SU-DHL-6 (cell line): ENCODE data around the gene HOXD10.

ENCODE experiments used
- H2AFZ ChIP-seq: fragments of 200-600 bp; sonication (generic); 2 replicates; pipeline ENCODE4 v1.6.1; 2014; ENCODE audit warnings: low read depth, mild to moderate bottlenecking, moderate library complexity, mixed read lengths, antibody characterized with exemption, low read length; ENCODE audit not compliant: severe bottlenecking
- H3F3A ChIP-seq: fragments of 200-600 bp; shearing (Covaris generic); 2 replicates; pipeline ENCODE4 v1.6.0; 2016; ENCODE audit warnings: antibody characterized with exemption, mild to moderate bottlenecking; ENCODE audit not compliant: insufficient read depth
- H3K27ac ChIP-seq: fragments of 200-600 bp; sonication (generic); 2 replicates; pipeline ENCODE4 v1.5.1; 2016; ENCODE audit warnings: low read depth, mild to moderate bottlenecking, low read length, moderate library complexity, mixed read lengths
- H3K27me3 ChIP-seq: fragments of 200-600 bp; sonication (generic), shearing (Covaris generic); 2 replicates; pipeline ENCODE4 v1.6.0; 2014; ENCODE audit warnings: mild to moderate bottlenecking, low read length
- H3K36me3 ChIP-seq: fragments of 200-600 bp; sonication (generic); 2 replicates; pipeline ENCODE4 v1.6.1; 2014; ENCODE audit warnings: mild to moderate bottlenecking, low read length, mixed read lengths
- H3K4me2 ChIP-seq: fragments of 300-600, 200-600 bp; shearing (Covaris generic), sonication (generic); 2 replicates; pipeline ENCODE4 v1.6.0; 2014; ENCODE audit warnings: low read length, low read depth, mild to moderate bottlenecking; ENCODE audit not compliant: poor library complexity, severe bottlenecking
- H3K4me3 ChIP-seq: fragments of 200-600 bp; sonication (generic); 2 replicates; pipeline ENCODE4 v1.5.1; 2014; ENCODE audit warnings: antibody characterized with exemption, low read length, mild to moderate bottlenecking, mixed read lengths; ENCODE audit not compliant: insufficient read depth, poor library complexity, severe bottlenecking
- H3K79me2 ChIP-seq: fragments of 200-600 bp; sonication (generic); 2 replicates; pipeline ENCODE4 v1.6.1; 2014; ENCODE audit warnings: mild to moderate bottlenecking, low read length, moderate library complexity; ENCODE audit not compliant: insufficient read depth
- H3K9ac ChIP-seq: fragments of 200-600 bp; sonication (generic); 2 replicates; pipeline ENCODE4 v1.7.0; 2014; ENCODE audit warnings: mild to moderate bottlenecking, low read length
- H3K9me2 ChIP-seq: fragments of 200-600 bp; sonication (generic); replicated peaks from 2 replicates; pipeline ENCODE4 v1.6.1; 2014; ENCODE audit warnings: low read length; ENCODE audit not compliant: insufficient read depth
- H3K9me3 ChIP-seq: fragments of 200-600 bp; sonication (generic); 2 replicates; pipeline ENCODE4 v1.6.1; 2014; ENCODE audit warnings: low read length, mixed read lengths; ENCODE audit not compliant: insufficient read depth
- H4K20me1 ChIP-seq: fragments of 200-600 bp; sonication (generic); 2 replicates; pipeline ENCODE4 v1.6.1; 2014; ENCODE audit warnings: low read depth, mild to moderate bottlenecking, antibody characterized with exemption, low read length, moderate library complexity, mixed read lengths
- CTCF ChIP-seq: fragments of 200-600 bp; sonication (generic); IDR thresholded peaks from one replicate; pipeline ENCODE4 v1.5.1; 2017; ENCODE audit warnings: antibody characterized with exemption, mild to moderate bottlenecking, low read length, moderate library complexity; ENCODE audit not compliant: insufficient read depth, poor library complexity, severe bottlenecking
- EZH2phosphoT487 ChIP-seq: fragments of 200-600 bp; sonication (generic), shearing (Covaris generic); conservative IDR thresholded peaks from 2 replicates; pipeline ENCODE4 v1.6.1; 2018; ENCODE audit warnings: mild to moderate bottlenecking, antibody characterized with exemption, low read length, moderate library complexity, mixed read lengths

HOXD10 gene

GRCh38 chr2:176101216-176101830, 15.3 kb upstream of the HOXD10 start:
- Histone ChIP-seq H3K36me3 (no peaks in the 10 kb centered on the region), H3K27ac (no peak overlapping the region), H3K79me2 (no peaks in the 10 kb centered on the region), H3K27me3 (no peaks in the 10 kb centered on the region), H3K9me3 (no peaks in the 10 kb centered on the region), H2AFZ (no peak overlapping the region), H3K9ac (no peak overlapping the region), H3K9me2 (no peaks in the 10 kb centered on the region), H3K4me2 (no peak overlapping the region), H3K4me3 (no peak overlapping the region), H3F3A (no peaks in the 10 kb centered on the region), H4K20me1 (no peaks in the 10 kb centered on the region)
- no peak for TF ChIP-seq EZH2phosphoT487

GRCh38 chr2:176101842-176102241, 14.7 kb upstream of the HOXD10 start:
- no peak overlapping the region for H2AFZ ChIP-seq
- H3K79me2 ChIP-seq: no peaks in the 10 kb centered on the region
- H4K20me1 ChIP-seq: no peaks in the 10 kb centered on the region
- no peak overlapping the region for H3K9ac ChIP-seq
- H3K36me3 ChIP-seq: no peaks in the 10 kb centered on the region
- H3K9me3 ChIP-seq: no peaks in the 10 kb centered on the region
- no peaks in the 10 kb centered on the region for H3F3A ChIP-seq
- H3K4me3 ChIP-seq: no peak overlapping the region
- no peaks in the 10 kb centered on the region for H3K27me3 ChIP-seq
- TF ChIP-seq EZH2phosphoT487 (no peak), CTCF (no peak)
- no peaks in the 10 kb centered on the region for H3K9me2 ChIP-seq
- no peak overlapping the region for H3K4me2 ChIP-seq
- H3K27ac ChIP-seq: no peak overlapping the region

- Histone ChIP-seq H3F3A (no peaks in the 10 kb centered on the region), H3K9ac (no peak overlapping the region), H3K4me2 (no peak overlapping the region), H3K9me3 (no peaks in the 10 kb centered on the region), H2AFZ (no peak overlapping the region), H3K36me3 (no peaks in the 10 kb centered on the region), H3K9me2 (no peaks in the 10 kb centered on the region), H3K79me2 (no peaks in the 10 kb centered on the region), H3K27me3 (no peaks in the 10 kb centered on the region), H3K27ac (no peak overlapping the region), H4K20me1 (no peaks in the 10 kb centered on the region), H3K4me3 (no peak overlapping the region)
- TF ChIP-seq CTCF (no peak), EZH2phosphoT487 (no peak)
These were observed 14.2 kb upstream of the HOXD10 start for GRCh38 chr2:176102309-176102866.

GRCh38 chr2:176103194-176103593, 13.4 kb upstream of the HOXD10 start:
- Histone ChIP-seq H3K9ac (no peak overlapping the region), H3F3A (no peaks in the 10 kb centered on the region), H2AFZ (no peak overlapping the region), H3K9me3 (no peaks in the 10 kb centered on the region), H4K20me1 (no peaks in the 10 kb centered on the region), H3K27ac (no peak overlapping the region), H3K4me3 (no peak overlapping the region), H3K79me2 (no peaks in the 10 kb centered on the region), H3K36me3 (no peaks in the 10 kb centered on the region), H3K27me3 (no peaks in the 10 kb centered on the region), H3K9me2 (no peaks in the 10 kb centered on the region), H3K4me2 (no peak overlapping the region)
- TF ChIP-seq EZH2phosphoT487: no peak
- no peak for TF ChIP-seq CTCF
